HG02973 (cell line): ENCODE measurements around the gene TNFRSF1B.

ENCODE experiments used
- ATAC-seq: cut with Tn5 transposase; IDR thresholded peaks from one replicate; pipeline ENCODE4 v1.9.1; 2021; ENCODE audit warnings: moderate library complexity; ENCODE audit not compliant: unreplicated experiment

Gene TNFRSF1B

DNA sequence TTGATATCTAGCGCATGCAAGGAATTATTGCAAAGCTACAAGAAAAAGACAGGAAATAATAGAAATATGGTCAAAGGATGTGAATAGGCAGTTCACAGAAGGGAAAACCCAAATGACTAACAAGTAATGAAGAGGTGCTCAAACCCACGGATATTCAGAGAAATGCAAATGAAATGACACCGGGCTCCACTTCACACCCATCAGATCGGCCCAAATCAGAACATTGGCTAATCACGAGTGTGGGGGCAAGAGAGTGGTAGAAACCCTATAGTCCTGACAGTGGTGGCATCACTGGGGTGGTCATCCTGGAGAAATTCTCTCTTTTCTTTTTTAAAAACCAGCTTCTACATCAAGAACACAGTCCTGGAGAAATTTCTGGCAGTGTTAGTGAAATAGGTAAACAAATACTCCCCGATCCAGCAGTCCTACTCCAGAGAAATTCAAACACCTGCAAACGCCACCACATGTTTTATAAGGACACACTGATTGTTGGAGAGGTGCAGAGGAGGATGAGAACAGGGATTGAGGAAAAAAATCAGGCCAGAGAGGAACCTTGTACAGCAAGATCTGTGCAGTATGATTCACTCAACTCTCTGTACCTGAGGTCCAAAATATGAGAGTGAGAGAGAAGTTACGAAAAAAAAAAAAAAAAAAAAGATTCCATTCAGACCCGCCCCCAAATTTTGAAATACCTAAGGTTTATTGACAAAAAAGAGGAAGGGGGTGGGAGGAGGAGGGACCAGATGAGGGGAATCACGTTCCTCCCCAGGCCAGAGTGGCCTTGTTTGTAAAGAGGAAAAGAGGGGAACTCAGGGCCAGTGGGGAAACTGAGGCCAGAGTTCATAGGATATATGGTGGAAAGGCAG, 9.2 kb upstream of the TNFRSF1B start:
- ATAC-seq: no peak

DNA sequence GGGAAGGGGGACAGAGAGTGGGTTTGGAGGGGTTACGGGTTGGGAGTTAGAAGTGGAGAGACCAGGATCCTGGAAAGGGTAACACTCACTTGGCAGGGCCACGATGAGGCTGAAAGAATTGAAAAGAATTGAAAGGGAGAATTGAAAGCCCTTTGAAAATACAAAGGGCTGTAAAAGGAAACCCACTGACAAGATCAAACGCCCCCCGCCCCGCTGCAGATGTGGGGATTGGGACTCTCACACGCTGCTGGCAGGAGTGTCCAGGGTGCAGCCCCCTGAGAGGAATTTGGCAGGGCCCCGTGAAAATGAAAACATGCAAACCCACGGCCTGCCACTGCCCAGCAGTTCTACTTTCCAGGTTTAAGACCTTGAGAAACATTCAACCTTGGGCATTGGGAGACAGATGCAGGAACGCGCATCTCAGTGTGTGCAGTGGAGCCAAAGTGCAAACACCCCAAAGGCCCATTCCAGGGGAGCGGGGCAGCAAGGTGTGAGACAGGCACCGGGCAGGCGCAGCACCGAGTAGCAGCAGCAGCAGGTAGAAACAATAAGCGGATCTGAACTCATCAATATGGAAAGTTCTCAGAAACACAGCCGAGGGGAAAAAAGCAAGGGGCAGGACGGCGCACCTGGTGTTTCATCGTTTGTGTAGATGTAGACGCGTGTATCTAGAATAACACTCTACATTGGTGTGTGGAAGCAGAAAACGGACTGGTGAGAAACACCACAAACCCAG, 8.3 kb upstream of the TNFRSF1B start:
- ATAC-seq: no peak

DNA sequence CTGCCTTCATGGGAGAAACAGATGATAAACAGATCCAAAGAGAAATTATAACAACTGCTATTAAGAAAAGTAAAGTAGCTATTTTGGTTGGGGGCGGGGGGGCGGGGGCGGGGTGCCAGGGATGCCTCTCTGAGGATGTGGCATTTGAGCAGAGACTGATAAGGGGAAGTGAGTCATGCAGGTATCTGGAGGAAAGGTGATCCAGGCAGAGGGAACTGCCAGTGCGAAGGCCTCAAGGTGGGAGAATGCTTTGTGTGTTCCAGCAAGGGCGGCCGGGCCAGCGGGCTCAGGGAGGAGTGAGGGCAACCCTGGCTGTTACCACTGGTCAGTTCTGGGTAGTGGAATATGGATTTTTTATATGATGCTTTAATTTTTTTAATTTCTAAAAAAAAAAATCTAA, 7.0 kb upstream of the TNFRSF1B start:
- no peak for ATAC-seq

- no peak for ATAC-seq
These were observed 5.5 kb upstream of the TNFRSF1B start for GRCh38 chr1:12161324-12161661.

GRCh38 chr1:12161662-12162458, 4.9 kb upstream of the TNFRSF1B start:
- peak; percentile 71 for ATAC-seq

DNA sequence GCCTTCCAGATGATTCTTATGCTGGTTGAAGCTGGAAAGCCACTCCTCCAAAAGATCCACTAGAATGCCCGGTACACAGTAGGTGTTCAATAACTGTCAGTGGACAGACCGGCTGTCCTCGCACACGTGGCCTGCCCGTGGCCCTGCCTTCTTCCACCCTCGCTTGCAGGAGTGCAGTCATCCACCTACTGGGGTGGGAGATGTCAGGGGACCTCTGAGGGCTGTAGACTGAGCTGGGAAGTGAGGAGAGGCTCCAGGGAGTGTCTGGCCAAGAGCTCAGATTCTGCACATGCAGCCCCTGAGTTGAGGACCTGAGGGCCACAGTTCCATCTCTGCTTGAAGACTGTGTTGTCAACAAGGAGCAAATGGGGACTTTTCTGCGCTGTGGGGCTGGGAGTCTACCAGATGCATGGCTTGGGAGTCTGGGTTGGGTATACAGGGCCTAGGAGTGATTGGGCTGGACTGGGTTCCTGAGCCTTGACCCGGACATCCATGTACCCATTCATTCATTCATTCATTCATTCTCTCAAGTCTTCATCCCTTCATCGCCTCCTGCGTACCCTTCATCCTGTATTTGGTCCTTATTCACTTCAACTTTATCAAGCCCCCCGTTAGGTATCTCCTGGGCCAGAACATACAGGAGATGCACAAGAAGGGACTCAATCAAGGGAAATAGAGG, 4.2 kb upstream of the TNFRSF1B start:
- no peak for ATAC-seq

DNA sequence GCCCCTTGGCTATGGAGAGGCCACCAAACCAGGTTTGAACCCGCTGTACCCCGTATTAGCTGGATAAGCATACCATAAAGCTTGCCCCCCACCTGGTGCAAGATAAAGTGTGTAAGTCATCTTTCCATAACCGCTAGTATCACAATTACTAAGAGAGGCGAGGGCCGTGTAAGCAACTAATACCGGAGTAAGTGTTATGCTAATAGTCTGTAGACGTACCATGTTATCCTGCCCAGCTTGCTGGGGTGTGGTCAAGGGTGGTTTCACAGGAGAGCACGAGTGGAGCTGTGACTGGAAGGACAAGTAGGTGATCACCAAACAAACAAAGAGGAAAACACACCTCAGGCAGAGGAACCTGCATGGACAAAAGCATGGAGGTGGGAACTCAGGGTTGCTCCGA, 3.6 kb upstream of the TNFRSF1B start:
- ATAC-seq: no peak

DNA sequence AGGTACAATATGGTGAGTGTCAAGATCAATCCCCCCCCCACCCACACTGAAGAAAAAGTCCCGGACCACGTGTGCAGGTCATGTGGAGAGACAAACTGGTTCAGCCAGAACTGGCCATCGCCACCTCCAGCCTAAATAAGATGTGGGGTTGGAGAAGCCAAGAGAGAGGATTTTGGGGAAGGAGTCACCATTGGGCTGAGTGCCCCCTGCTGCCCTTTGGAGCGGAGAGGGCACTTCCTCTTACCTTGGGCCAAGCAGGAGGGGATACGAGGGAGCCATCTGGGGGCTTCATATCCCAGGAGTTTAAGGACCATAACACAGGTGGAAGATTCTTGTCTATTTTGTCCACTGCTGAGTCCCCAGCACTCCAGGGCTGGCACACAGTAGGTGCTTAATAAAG, 2.6 kb upstream of the TNFRSF1B start:
- ATAC-seq: no peak

- no peak for ATAC-seq
These were observed 1.4 kb upstream of the TNFRSF1B start for GRCh38 chr1:12165342-12165741.

GRCh38 chr1:12167493-12168429, 970 bp downstream of the TNFRSF1B start:
- ATAC-seq: no peak

DNA sequence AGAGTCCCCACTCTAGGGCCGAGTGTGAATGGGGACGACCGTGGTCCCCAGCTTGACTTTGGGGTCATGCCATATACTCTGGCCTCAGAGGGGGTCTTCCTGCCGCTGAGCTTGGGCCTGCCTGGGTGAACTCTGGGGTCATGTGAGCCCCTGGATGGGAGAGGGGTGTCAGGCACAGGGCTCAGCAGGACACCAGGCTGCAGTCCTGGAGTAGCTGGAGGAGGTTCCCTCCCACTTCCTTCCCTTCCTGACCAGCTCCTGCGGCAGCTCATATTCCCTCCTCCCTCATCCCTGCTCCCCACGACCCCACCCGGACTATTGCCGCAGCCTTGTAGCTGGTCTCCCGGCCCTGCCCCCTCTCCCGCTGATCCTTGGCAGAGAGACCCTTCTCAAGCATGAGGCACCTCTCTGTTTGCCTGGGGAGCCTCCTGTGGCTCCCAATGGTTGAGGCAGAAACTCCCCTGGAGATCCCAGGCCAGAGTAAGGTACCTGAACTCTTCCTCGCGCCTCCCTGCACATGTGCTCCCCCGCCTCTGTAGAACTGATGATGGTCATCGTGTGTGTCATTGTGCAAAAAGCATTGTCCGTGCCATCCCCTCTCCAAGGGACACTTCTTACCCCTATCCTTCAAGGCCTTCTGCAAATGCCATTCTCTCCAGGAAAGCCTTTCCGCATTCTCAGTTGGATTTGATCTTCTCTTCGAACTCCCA, 1.8 kb downstream of the TNFRSF1B start:
- no peak for ATAC-seq

- no peak for ATAC-seq
These were observed 2.8 kb downstream of the TNFRSF1B start for GRCh38 chr1:12169442-12170135.

GRCh38 chr1:12170263-12170671, 3.5 kb downstream of the TNFRSF1B start:
- no peak for ATAC-seq

DNA sequence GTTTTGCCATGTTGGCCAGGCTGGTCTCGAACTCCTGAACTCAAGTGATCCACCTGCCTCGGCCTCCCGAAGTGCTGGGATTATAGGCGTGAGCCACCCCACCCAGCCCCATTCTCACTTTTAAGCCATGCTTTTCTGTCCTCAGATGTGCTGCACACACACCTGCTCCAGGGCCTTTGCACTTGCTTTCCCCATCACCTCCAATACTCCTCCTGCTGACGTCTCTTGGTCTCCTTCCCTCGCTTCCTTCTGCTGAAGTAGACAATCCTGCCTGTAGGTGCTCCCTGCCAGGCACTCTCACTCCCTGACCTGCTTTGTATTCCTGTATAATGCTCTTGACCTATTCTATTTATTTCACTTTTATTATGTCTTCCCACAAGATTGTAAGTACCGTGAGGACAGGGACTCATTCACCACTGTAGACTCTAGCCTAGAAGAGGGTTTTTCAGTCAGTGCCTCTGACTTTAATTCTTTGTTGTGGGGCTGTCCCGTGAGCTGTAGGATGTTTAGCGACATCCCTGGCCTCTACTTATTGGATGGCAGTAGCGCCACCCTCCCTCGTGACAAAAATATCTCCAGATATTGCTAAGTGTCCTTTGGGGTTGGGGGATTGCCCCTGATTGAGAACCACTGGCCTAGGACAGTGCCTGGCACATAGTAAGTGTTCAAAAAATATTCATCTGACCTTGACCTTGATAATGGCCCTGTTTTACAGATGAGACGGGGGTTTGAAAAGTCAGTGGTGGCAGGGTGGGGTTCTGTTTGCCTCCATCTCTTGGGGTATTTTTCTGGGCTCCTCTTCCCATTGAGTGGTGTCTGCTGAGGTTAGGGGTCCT, 4.6 kb downstream of the TNFRSF1B start:
- no peak for ATAC-seq

GRCh38 chr1:12172042-12172851, 5.5 kb downstream of the TNFRSF1B start:
- ATAC-seq: no peak

DNA sequence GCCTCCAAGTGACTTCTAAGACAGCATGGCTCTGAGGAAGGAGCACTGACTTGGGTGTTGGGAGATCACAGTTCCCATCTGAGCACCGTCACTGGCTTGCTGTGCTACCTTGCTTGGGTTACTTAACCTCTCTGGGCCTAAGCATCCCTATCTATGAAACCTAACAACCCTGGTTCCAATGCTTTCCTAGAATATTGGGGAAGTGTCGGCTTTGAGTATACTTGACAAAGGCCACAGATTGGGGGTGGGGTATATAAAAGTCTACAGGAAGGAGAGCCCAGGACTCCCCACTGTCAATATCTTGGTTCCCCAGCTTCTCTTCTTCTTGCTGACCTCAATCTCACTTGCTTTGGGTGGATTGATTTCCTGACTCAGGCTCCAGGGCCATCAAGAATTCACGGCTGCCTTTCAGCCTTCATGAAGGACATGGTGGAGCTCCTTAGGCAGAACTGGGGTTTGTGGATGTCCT, 6.3 kb downstream of the TNFRSF1B start:
- no peak for ATAC-seq

DNA sequence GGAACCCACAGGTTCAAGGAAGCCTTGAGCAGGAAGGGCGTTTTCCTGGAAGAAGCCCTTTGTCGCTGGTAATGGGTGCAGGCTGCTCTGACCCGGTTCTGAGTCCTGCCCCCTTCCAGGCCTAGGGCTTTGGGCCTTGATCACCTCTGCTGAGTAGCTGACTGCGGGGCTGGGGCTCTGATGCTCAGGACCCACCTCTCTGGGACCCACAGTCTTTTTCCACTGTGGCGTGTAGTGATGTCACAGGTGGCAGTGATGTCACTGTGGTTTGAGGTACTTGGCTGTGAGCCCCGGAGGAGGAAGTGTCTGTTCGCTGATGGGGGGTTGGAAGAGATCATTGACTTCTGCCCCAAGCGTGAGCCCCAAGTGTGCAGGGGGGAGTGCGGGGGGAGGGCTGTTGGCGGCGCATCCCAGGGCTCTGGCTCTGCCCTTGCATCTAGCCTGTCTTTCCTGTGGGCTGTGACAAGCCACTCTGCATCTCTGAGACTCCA, 6.9 kb downstream of the TNFRSF1B start:
- ATAC-seq: no peak
